Urothelium cell line (cell line): Measurements from ENCODE around the gene KRTAP10-1.
"Not testable (repeated sequence)": the region's sequence is repeated elsewhere in the genome, so short reads cannot be mapped to it uniquely, and the experiment has no call there.

ENCODE experiments used
- DNase-seq: peaks from one replicate; pipeline ENCODE4 v3.0.0; 2011; ENCODE audit warnings: low spot score, mixed read lengths
- FAIRE-seq: peaks from 2 replicates; lab custom pipeline; 2011; peaks lifted over from hg19 to GRCh38; lab: Jason Lieb, UNC

KRTAP10-1 gene

GRCh38 chr21:44571844-44572782, 32.1 kb upstream of the KRTAP10-1 start:
- DNase-seq, result no peak
- no peak for FAIRE-seq

- DNase-seq (no peak), FAIRE-seq (no peak)
These were observed 31.3 kb upstream of the KRTAP10-1 start for GRCh38 chr21:44571296-44571695.

GRCh38 chr21:44569861-44570517, 30.0 kb upstream of the KRTAP10-1 start:
- no peak for DNase-seq
- FAIRE-seq, result no peak

- no peak for DNase-seq
- peak; percentile 27 for FAIRE-seq
These were observed 28.9 kb upstream of the KRTAP10-1 start for GRCh38 chr21:44568667-44569556.

- FAIRE-seq, result no peak
- no peak for DNase-seq
These were observed 28.3 kb upstream of the KRTAP10-1 start for GRCh38 chr21:44568261-44568660.

GRCh38 chr21:44567481-44568171, 27.6 kb upstream of the KRTAP10-1 start:
- DNase-seq, result no peak
- FAIRE-seq, result no peak

GRCh38 chr21:44566403-44566802, 26.4 kb upstream of the KRTAP10-1 start:
- DNase-seq (no peak), FAIRE-seq (no peak)

GRCh38 chr21:44564886-44565598, 25.0 kb upstream of the KRTAP10-1 start:
- FAIRE-seq (no peak), DNase-seq (no peak)

GRCh38 chr21:44564099-44564498, 24.1 kb upstream of the KRTAP10-1 start:
- FAIRE-seq, result no peak

GRCh38 chr21:44558695-44559094, 18.7 kb upstream of the KRTAP10-1 start, which contains the start of gene KRTAP10-3:
Gene KRTAP10-3, minus strand, starts transcription at chr21:44558795. Its CDS starts 80 bp downstream, at chr21:44558715.
- FAIRE-seq, result no peak

More at GRCh38 chr21:44564099-44564498, 24.1 kb upstream of the KRTAP10-1 start:
- no peak for DNase-seq

GRCh38 chr21:44558329-44558675, 18.3 kb upstream of the KRTAP10-1 start:
- DNase-seq, FAIRE-seq: not testable (repeated sequence)

More at GRCh38 chr21:44558695-44559094, 18.7 kb upstream of the KRTAP10-1 start, which contains the start of gene KRTAP10-3:
- no peak for DNase-seq

- FAIRE-seq (no peak), DNase-seq (no peak)
These were observed 17.7 kb upstream of the KRTAP10-1 start for GRCh38 chr21:44557491-44558328.

- FAIRE-seq, result no peak
- no peak for DNase-seq
These were observed 16.9 kb upstream of the KRTAP10-1 start for GRCh38 chr21:44556879-44557278.

- FAIRE-seq (no peak), DNase-seq (no peak)
These were observed 15.3 kb upstream of the KRTAP10-1 start for GRCh38 chr21:44555200-44555875.

- no peak for FAIRE-seq
- no peak for DNase-seq
These were observed 12.7 kb upstream of the KRTAP10-1 start for GRCh38 chr21:44552681-44553080.

GRCh38 chr21:44552136-44552535, 12.1 kb upstream of the KRTAP10-1 start:
- DNase-seq (no peak), FAIRE-seq (no peak)

- DNase-seq, result no peak
- FAIRE-seq, result peak; percentile 9
These were observed 11.5 kb upstream of the KRTAP10-1 start, which contains the start of gene KRTAP10-2 for GRCh38 chr21:44551340-44551961. Gene KRTAP10-2, minus strand, starts transcription at chr21:44551505. Its CDS starts 47 bp downstream, at chr21:44551458.
